ENCODE results near the gene TMEM97.

TMEM97 gene

DNA sequence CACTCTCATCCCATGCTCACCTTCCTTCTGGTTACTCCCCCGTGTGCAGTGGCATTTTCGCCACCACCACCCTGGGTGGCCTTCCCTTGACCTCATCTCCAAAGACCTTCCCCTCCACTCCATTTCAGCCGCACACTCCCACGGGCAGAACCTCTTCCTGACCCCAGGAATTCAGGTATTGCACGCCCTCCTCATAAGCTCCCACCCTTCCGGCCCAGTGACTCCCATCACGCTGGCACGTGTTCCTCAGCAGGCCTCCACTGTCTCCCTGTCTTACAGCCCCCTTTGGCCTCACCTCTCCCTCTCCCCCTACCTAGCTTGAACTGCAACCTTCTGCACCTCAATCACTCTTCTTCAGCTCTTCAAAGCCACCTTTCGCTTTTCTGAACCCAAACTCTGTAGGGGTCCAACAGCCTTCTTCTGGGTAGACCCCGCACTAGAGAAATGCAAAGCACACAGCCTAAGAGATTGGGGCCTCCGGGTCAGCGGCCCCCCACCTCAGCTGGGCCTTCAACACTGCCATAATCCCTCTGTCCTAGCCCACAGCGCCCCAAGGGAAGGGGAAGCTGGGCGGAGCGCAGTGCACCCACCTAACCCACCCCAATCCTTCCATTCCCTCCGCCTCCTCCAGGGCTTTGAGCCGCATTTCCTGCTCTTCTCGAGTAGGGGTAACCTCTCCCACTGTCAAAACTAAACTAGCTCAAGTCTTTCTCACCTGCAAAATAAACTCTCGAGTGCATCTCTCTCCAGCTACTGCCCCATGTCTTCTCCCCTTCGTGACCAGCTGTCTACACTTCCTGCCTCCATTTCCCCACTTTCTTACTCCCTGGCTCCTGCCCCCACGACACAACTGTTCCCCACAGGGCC lies 1.7 kb upstream of the TMEM97 start:
- TF ChIP-seq, protein P1, sequence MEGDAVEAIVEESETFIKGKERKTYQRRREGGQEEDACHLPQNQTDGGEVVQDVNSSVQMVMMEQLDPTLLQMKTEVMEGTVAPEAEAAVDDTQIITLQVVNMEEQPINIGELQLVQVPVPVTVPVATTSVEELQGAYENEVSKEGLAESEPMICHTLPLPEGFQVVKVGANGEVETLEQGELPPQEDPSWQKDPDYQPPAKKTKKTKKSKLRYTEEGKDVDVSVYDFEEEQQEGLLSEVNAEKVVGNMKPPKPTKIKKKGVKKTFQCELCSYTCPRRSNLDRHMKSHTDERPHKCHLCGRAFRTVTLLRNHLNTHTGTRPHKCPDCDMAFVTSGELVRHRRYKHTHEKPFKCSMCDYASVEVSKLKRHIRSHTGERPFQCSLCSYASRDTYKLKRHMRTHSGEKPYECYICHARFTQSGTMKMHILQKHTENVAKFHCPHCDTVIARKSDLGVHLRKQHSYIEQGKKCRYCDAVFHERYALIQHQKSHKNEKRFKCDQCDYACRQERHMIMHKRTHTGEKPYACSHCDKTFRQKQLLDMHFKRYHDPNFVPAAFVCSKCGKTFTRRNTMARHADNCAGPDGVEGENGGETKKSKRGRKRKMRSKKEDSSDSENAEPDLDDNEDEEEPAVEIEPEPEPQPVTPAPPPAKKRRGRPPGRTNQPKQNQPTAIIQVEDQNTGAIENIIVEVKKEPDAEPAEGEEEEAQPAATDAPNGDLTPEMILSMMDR (IDR thresholded peaks at IDR 0.05; ENCODE audit: control insufficient read depth, insufficient read depth, low read depth, low read length, missing control alignments): no peak
- H3K4me3 ChIP-seq (ENCODE audit: control insufficient read depth, low read depth, low read length): no peak overlapping the region
- no peak for DNase-seq (ENCODE audit: low read depth)

DNA sequence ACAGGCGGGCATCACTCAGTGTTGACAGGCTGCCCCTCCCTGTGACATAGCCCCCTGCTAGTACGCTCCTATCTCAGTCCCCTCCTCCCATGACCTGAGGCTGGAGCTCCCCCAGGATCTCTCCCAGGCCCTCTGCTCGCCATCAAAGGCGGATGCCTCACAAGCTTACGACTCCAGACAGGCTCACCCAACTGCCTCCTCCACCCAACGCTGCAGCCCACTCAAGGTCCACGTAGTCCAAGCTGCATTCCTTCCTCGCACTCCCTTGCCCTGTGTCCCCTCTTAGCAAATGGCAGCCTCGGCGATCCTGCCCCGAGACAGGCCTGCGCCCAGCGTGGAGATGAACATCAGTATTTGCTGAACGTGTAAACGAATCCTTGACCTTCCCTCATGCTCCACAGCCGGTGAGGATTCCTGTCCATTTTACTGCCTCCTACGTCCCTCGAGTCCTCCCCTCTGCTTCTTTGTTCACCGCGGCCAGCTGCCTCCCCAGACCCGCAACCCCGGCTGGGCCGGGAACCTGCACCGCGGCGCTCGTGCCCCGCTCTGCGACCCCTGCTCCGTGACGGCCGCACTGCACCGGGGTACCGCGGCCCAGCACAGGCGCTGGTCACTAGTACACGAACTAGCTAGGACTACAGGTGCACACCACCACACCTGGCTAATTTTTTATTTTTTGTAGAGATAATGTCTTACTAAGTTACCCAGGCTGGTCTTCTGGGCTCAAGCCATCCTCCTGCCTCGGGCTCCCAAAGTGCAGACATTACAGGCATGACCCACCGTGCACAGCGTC lies 838 bp upstream of the TMEM97 start:
- TF ChIP-seq, protein P1 (IDR thresholded peaks at IDR 0.05; ENCODE audit: control insufficient read depth, insufficient read depth, low read depth, low read length, missing control alignments): no peak
- DNase-seq (ENCODE audit: low read depth): no peak
- peak overlapping the region; percentile 64 for H3K4me3 ChIP-seq (ENCODE audit: control insufficient read depth, low read depth, low read length)

DNA sequence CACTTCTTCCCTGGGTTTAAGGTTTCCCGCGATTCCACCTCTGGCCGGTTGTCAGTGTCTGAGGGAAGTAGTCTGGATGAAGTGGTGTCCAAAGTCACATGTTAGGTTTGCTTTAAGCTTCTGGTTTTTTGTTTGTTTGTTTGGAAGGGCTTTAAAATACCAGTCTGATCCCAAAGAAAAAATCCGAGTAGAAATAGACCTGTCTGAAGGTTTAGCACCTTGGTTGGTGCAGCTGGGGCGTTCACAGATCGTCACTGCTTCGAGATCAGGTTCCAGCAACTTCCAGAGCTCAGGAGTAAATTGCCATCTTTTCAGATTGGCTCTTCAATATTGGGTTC lies 567 bp downstream of the TMEM97 start:
- H3K4me3 ChIP-seq (ENCODE audit: control insufficient read depth, low read depth, low read length): peak overlapping the region; percentile 64
- no peak for DNase-seq (ENCODE audit: low read depth)
- TF ChIP-seq, protein P1 (IDR thresholded peaks at IDR 0.05; ENCODE audit: control insufficient read depth, insufficient read depth, low read depth, low read length, missing control alignments): no peak

DNA sequence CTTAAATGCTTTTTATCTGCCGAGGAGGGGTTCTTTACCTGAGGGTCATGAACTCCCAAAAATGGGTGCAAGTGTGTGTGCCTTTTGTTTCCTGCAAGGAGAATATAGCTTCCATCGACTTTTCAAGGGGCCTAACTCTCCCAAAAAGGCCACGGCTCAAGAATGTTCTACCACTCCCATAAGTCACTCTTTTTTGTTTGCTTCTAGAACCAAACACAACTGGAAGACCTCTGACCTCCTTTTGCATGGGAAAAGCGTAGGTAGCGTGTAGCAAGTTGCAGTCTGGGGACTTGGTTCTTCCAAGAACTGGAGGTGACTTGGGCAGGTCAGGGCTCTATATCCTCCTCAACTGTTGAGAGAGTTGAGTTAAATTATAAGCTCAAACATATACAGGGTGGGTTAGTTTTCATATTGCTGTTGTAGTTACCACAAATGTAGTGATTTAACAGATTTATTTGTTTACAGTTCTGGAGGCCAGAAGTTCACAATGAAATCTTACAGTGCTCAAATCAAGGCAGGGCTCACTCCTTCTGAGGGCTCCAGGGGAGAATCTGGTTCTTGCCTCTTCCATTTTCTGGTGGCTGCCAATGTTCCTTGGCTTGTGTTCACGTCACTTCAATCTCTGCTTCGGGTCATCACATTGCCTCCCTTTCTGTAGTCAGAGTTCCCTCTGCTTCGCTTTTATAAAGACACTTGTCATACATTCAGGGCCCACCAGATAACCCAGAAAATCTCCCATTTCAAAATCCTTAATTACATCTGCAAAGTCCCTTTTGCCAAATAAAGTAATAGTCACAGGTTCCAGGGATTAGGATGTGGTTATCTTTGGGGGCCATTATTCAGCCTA lies 1.4 kb downstream of the TMEM97 start:
- no peak for DNase-seq (ENCODE audit: low read depth)
- TF ChIP-seq, protein P1 (IDR thresholded peaks at IDR 0.05; ENCODE audit: control insufficient read depth, insufficient read depth, low read depth, low read length, missing control alignments): no peak
- no peak overlapping the region for H3K4me3 ChIP-seq (ENCODE audit: control insufficient read depth, low read depth, low read length)

DNA sequence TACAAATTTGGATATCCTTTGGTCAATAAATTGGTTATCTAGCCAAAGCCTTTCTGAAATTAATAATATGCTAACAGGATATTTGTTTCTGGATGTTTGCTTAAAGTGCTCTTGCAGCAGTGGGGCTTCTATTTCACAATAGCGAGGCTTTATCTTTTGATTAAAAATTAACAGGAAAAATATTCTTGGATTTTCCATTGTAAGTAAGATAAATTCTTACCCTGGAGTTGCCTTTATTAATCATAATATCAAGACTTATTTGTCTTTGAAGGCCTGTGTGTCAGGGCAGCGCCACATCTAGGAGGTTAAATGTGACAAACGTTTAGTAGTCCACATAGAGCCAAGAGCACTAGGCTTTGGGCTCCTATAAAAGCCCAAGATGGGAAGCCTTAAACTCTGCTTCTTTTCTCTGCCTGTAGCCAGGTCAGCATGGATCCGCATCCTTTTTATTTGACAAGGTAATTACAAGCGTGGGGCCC lies 5.3 kb downstream of the TMEM97 start:
- no peak for DNase-seq (ENCODE audit: low read depth)
- H3K4me3 ChIP-seq (ENCODE audit: control insufficient read depth, low read depth, low read length): no peak overlapping the region
- TF ChIP-seq, protein P1 (IDR thresholded peaks at IDR 0.05; ENCODE audit: control insufficient read depth, insufficient read depth, low read depth, low read length, missing control alignments): no peak

DNA sequence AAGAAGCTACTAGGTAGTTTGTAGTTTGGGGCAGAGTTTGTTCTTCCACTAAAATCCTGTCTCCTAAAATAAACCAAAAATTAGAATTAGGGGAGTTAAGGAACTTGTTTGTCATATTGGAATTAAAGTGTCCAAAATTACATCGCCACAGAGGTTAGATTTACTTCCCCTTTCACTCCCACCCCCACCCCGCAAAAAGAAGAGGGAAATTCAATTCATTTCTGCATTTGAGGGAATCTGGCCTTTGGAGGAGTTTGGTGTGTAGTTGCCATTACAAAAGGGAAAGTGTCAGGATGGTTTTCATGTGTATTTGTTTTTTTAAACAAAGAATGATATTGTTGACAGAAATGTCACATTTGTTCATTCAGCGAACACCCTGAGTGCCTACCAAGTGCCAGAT lies 5.8 kb downstream of the TMEM97 start:
- no peak overlapping the region for H3K4me3 ChIP-seq (ENCODE audit: control insufficient read depth, low read depth, low read length)
- TF ChIP-seq, protein P1 (IDR thresholded peaks at IDR 0.05; ENCODE audit: control insufficient read depth, insufficient read depth, low read depth, low read length, missing control alignments): no peak
- no peak for DNase-seq (ENCODE audit: low read depth)

Measured in AG09309 (cell line).